GM10266 (cell line): ENCODE results near the gene NEDD9.

Source experiments
- DNase-seq: peaks from one replicate; pipeline ENCODE4 v3.0.0; 2012; ENCODE audit errors: extremely low spot score
- CTCF ChIP-seq: IDR thresholded peaks from 2 replicates; pipeline ENCODE4 v1.5.1; 2012; ENCODE audit warnings: mild to moderate bottlenecking, low read depth; ENCODE audit not compliant: control insufficient read depth, insufficient read depth; ENCODE audit errors: missing control alignments

NEDD9 gene

GRCh38 chr6:11155589-11155988, 76.9 kb downstream of the NEDD9 start:
- no peak for DNase-seq
- no peak for TF ChIP-seq CTCF

- no peak for DNase-seq
- TF ChIP-seq CTCF = no peak
These were observed 79.0 kb downstream of the NEDD9 start for GRCh38 chr6:11153447-11153846.

- DNase-seq = no peak
These were observed 79.9 kb downstream of the NEDD9 start for GRCh38 chr6:11152581-11152980.

GRCh38 chr6:11151488-11151887, 81.0 kb downstream of the NEDD9 start:
- no peak for TF ChIP-seq CTCF
- no peak for DNase-seq

More at GRCh38 chr6:11152581-11152980, 79.9 kb downstream of the NEDD9 start:
- TF ChIP-seq CTCF = no peak

GRCh38 chr6:11149551-11149950, 82.9 kb downstream of the NEDD9 start:
- no peak for DNase-seq
- TF ChIP-seq CTCF = no peak

- no peak for TF ChIP-seq CTCF
- DNase-seq = no peak
These were observed 86.2 kb downstream of the NEDD9 start for GRCh38 chr6:11146117-11146826.

GRCh38 chr6:11144393-11144851, 88.0 kb downstream of the NEDD9 start:
- peak; percentile 76 for DNase-seq

More at GRCh38 chr6:11144393-11144851, 88.0 kb downstream of the NEDD9 start:
- TF ChIP-seq CTCF = peak; percentile 99
